ENCODE results near the gene ALOX15.
"Not testable (repeated sequence)": the region's sequence is repeated elsewhere in the genome, so short reads cannot be mapped to it uniquely, and the experiment has no call there.

ALOX15 gene

GRCh38 chr17:4617590-4618351 is 23.7 kb downstream of the ALOX15 start:
- DNase-seq (ENCODE audit: low spot score) = no peak

- no peak for DNase-seq (ENCODE audit: low spot score)
These were observed 24.4 kb downstream of the ALOX15 start for GRCh38 chr17:4617090-4617489.

- DNase-seq (ENCODE audit: low spot score) = no peak
These were observed 25.0 kb downstream of the ALOX15 start for GRCh38 chr17:4616476-4616875.

- DNase-seq (ENCODE audit: low spot score) = no peak
These were observed 30.8 kb downstream of the ALOX15 start for GRCh38 chr17:4610656-4611055.

- DNase-seq (ENCODE audit: low spot score) = no peak
These were observed 31.3 kb downstream of the ALOX15 start for GRCh38 chr17:4610162-4610561.

GRCh38 chr17:4609761-4610160 is 31.7 kb downstream of the ALOX15 start:
- DNase-seq (ENCODE audit: low spot score) = no peak

- peak; percentile 17 for DNase-seq (ENCODE audit: low spot score)
These were observed 33.7 kb downstream of the ALOX15 start for GRCh38 chr17:4607773-4608187.

GRCh38 chr17:4607261-4607741 is 34.2 kb downstream of the ALOX15 start:
- DNase-seq (ENCODE audit: low spot score) = no peak

GRCh38 chr17:4605826-4606225 is 35.7 kb downstream of the ALOX15 start:
- DNase-seq (ENCODE audit: low spot score) = no peak

- DNase-seq (ENCODE audit: low spot score) = not testable (repeated sequence)
These were observed 36.7 kb downstream of the ALOX15 start for GRCh38 chr17:4604736-4605135.

GRCh38 chr17:4604111-4604644 is 37.3 kb downstream of the ALOX15 start:
- no peak for DNase-seq (ENCODE audit: low spot score)

- no peak for DNase-seq (ENCODE audit: low spot score)
These were observed 39.4 kb downstream of the ALOX15 start for GRCh38 chr17:4602041-4602440.

GRCh38 chr17:4601326-4601725 is 40.2 kb downstream of the ALOX15 start:
- no peak for DNase-seq (ENCODE audit: low spot score)

- no peak for DNase-seq (ENCODE audit: low spot score)
These were observed 40.9 kb downstream of the ALOX15 start for GRCh38 chr17:4600563-4600962.

- no peak for DNase-seq (ENCODE audit: low spot score)
These were observed 41.8 kb downstream of the ALOX15 start for GRCh38 chr17:4599505-4600281.

GRCh38 chr17:4598776-4599504 is 42.5 kb downstream of the ALOX15 start:
- DNase-seq (ENCODE audit: low spot score) = no peak

- no peak for DNase-seq (ENCODE audit: low spot score)
These were observed 43.5 kb downstream of the ALOX15 start for GRCh38 chr17:4597975-4598374.

GRCh38 chr17:4596636-4597380 is 44.7 kb downstream of the ALOX15 start:
- DNase-seq (ENCODE audit: low spot score) = no peak

- not testable (repeated sequence) for DNase-seq (ENCODE audit: low spot score)
These were observed 45.7 kb downstream of the ALOX15 start for GRCh38 chr17:4595685-4596342.

- DNase-seq (ENCODE audit: low spot score) = peak; percentile 12
These were observed 46.4 kb downstream of the ALOX15 start for GRCh38 chr17:4594931-4595684.

Data from hematopoietic multipotent progenitor cell treated with erythropoietin and hydrocortisone succinate and interleukin-3 and kit ligand, for 15 days (in vitro differentiated cells).